ENCODE data around the gene NSUN6. TPM values are rescaled to one million over a fixed set of nuclear protein-coding genes. Genes with fewer than 3 reads are reported as not detected.

The NSUN6 gene
- total and polyA plus RNA-seq, 4 donors, result 16.3 to 47.6 (median 25.0) TPM

GRCh38 chr10:18577823-18578685, 73.3 kb downstream of the NSUN6 start:
- Histone ChIP-seq H3K9me3 (ENCODE audit: control insufficient read depth in 4 of 4, low read length in 3 of 4) (peaks cover 0 to 5% (median 0%) of the 10 kb centered on the region in 4 donors), H3K9ac (ENCODE audit: low read depth in 1 of 2, low read length in 2 of 2) (no peak overlapping the region), H3K36me3 (ENCODE audit: control insufficient read depth in 4 of 4, insufficient read depth in 3 of 4, low read depth in 1 of 4, low read length in 3 of 4) (peaks cover 14 to 65% (median 51%) of the 10 kb centered on the region in 4 donors), H3K4me1 (ENCODE audit: control insufficient read depth in 4 of 4, insufficient read depth in 4 of 4, low read length in 3 of 4) (no peaks in the 10 kb centered on the region), H3K4me3 (ENCODE audit: low read depth in 1 of 3, low read length in 3 of 3) (no peak overlapping the region), H3K27me3 (ENCODE audit: control insufficient read depth in 4 of 4, insufficient read depth in 4 of 4, low read length in 3 of 4) (no peaks in the 10 kb centered on the region), H3K27ac (ENCODE audit: low read depth in 1 of 2, low read length in 2 of 2) (no peak overlapping the region)
- DNase-seq (ENCODE audit: low spot score), result no peak
- WGBS, result 90% methylated on average over 15 of the region's 15 CpGs
- TF ChIP-seq CTCF (IDR thresholded peaks at IDR 0.05; ENCODE audit: low read depth, low read length, missing input control) (no peak), RXRA (IDR thresholded peaks at IDR 0.05) (no peak), HNF4A (conservative IDR thresholded peaks at IDR 0.05) (no peak), FOXA1 (IDR thresholded peaks at IDR 0.05) (no peak), TAF1 (conservative IDR thresholded peaks at IDR 0.05) (no peak), ATF3 (IDR thresholded peaks at IDR 0.05) (no peak), EGR1 (IDR thresholded peaks at IDR 0.05; ENCODE audit: low read depth in 2 of 2) (no peak), YY1 (IDR thresholded peaks at IDR 0.05) (no peak), RAD21 (IDR thresholded peaks at IDR 0.05) (no peak), SP1 (IDR thresholded peaks at IDR 0.05) (no peak), MAX (IDR thresholded peaks at IDR 0.05) (no peak), REST (IDR thresholded peaks at IDR 0.05) (no peak), NR2F2 (IDR thresholded peaks at IDR 0.05) (no peak), FOXA2 (IDR thresholded peaks at IDR 0.05) (no peak)

- peaks cover 9 to 63% (median 44%) of the 10 kb centered on the region in 4 donors for H3K36me3 ChIP-seq (ENCODE audit: control insufficient read depth in 4 of 4, insufficient read depth in 3 of 4, low read depth in 1 of 4, low read length in 3 of 4)
- peaks cover 0 to 5% (median 0%) of the 10 kb centered on the region in 4 donors for H3K9me3 ChIP-seq (ENCODE audit: control insufficient read depth in 4 of 4, low read length in 3 of 4)
- no peak overlapping the region for H3K27ac ChIP-seq (ENCODE audit: low read depth in 1 of 2, low read length in 2 of 2)
- no peak overlapping the region for H3K9ac ChIP-seq (ENCODE audit: low read depth in 1 of 2, low read length in 2 of 2)
- no peaks in the 10 kb centered on the region for H3K27me3 ChIP-seq (ENCODE audit: control insufficient read depth in 4 of 4, insufficient read depth in 4 of 4, low read length in 3 of 4)
- H3K4me3 ChIP-seq (ENCODE audit: low read depth in 1 of 3, low read length in 3 of 3), result no peak overlapping the region
- H3K4me1 ChIP-seq (ENCODE audit: control insufficient read depth in 4 of 4, insufficient read depth in 4 of 4, low read length in 3 of 4), result no peaks in the 10 kb centered on the region
- no peak for TF ChIP-seq RXRA (IDR thresholded peaks at IDR 0.05)
- no peak for TF ChIP-seq FOXA1 (IDR thresholded peaks at IDR 0.05)
- TF ChIP-seq FOXA2 (IDR thresholded peaks at IDR 0.05), result no peak
- no peak for TF ChIP-seq GABPA (IDR thresholded peaks at IDR 0.05 in 1 of 2, conservative IDR thresholded peaks at IDR 0.05 in 1 of 2)
- TF ChIP-seq ATF3 (IDR thresholded peaks at IDR 0.05), result no peak
- WGBS, result 95% methylated on average over 6 of the region's 6 CpGs
- DNase-seq (ENCODE audit: low spot score), result no peak
Observed at GRCh38 chr10:18576586-18576985, 74.8 kb downstream of the NSUN6 start.
